Measurements from ENCODE around the gene MDGA2.

The MDGA2 gene

DNA sequence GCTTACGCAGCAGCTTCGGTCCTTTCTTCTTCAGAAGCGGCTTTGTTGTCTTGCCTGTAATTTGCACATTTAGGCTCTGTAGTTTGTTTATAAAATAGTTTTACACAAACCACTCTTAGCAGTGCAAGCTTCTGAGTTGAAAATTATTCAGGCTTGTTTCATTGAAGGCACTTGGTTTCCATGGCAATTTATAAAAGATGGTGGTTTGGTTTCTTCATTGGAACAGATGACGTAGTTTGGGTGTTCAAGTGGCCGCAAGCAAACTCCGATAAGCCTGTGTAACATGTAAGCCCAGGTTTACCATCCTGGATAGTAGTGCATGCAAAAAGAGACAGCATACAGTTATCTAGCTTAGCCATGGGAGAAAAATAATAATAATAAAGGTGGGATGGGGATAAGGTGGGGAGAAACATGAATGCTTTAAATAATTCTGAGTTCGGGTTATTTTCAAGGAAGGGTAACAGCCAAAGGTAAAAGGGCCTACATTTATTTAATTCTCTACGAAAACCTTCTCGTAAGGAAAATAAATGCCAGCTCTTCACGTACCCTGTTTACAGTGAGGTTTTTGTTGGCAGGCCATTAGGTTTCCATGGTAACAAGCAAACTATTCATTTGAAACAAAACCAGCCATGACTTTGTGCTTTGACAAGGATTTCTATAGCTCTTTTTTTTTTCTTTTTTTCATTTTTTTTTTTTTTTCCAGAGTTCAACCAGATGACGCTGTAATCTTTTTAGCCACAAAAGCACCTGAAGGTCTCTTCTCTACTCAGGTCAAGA is 834.3 kb downstream of the MDGA2 start:
- DNase-seq: no peak

- DNase-seq: no peak
Observed at GRCh38 chr14:46820291-46820690, 855.1 kb downstream of the MDGA2 start.

DNA sequence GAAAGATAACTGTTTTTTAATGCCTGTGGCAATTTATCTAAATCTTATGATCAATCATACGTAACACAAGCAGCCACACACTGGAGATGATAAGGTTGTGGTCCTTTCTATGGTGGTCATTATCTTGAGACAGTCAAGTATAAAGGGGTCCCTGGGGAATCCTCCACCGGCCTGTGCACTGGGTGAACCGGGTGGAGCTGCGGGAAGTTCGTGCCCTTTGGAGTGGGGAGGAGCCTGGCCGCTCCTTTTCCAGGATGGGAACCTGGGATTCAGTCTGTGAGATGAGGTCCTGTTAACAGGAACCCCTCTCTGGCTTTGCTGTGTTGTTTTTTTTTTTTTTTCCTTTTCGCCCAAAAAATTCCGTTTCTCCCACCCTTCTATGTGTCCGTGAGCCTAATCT is 856.3 kb downstream of the MDGA2 start:
- DNase-seq: no peak

DNA sequence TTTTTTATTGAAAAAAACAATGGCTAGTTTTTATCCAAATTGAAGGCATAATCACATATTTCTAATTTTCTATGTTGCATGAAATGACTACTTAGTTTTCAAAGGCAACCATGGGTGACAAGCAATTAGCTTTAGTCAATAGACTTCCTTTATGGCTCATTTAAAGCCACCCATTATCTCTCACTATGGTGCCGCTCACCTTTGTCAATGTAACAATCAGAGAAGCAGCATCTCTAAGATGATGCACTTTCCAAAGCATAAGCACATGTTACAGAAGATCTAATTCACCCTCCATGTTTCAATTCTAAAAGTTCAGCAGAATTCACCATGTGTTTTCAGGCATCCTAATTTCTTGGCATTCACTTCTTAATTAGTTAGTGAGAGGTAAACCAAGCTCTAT is 857.3 kb downstream of the MDGA2 start:
- no peak for DNase-seq

DNA sequence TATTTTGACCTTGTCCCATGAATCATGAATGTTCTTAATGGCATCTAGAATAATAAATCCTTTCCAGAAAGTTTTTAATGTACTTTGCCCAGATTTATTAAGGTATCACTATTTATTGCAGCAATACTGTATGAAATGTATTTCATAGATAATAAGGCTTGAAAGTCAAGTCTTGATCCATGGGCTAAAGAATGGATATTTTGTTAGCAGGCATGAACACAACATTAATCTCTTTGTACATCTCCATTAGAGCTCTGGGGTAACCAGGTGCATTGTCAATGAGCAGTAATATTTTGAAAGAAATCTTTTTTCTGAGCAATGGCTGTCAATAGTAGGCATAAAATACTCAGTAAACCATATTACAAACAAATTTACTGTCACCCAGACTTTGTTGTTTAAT is 882.3 kb downstream of the MDGA2 start:
- no peak for DNase-seq
